ENCODE results near the gene LHPP.

LHPP gene

DNA sequence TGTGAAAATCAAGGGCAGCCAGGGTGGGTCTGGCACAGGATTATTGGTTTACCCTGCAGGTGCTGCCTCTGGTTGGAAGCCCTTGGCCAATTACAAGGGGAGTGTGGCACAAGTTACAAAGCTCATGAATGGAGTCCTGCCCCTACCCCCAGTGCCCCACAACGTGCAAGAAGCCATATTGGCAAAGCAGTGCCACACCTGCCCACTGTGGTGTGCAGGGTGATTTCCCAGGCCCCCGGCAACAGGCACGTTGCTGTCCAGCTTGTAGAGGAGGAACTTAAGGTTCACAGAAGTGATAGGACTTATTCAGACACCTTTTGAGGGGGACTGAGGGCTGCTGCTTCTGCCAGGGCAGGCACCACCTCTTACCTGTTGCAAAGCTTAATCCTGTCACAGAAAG is 11.4 kb downstream of the LHPP start:
- Histone ChIP-seq H3K79me2 (ENCODE audit: insufficient read depth, low read length) (no peaks in the 10 kb centered on the region), H3K27ac (ENCODE audit: low read depth, low read length, poor library complexity, severe bottlenecking) (no peak overlapping the region), H2AFZ (ENCODE audit: low read length) (no peak overlapping the region), H3F3A (ENCODE audit: insufficient read depth, low read length) (no peaks in the 10 kb centered on the region), H3K9me2 (ENCODE audit: low read depth, low read length) (no peaks in the 10 kb centered on the region), H3K4me1 (ENCODE audit: insufficient read depth, low read length, severe bottlenecking) (no peaks in the 10 kb centered on the region), H3K9ac (ENCODE audit: low read length) (no peak overlapping the region), H3K27me3 (ENCODE audit: insufficient read depth, low read length) (no peaks in the 10 kb centered on the region), H4K20me1 (ENCODE audit: insufficient read depth, low read length) (no peaks in the 10 kb centered on the region), H3K36me3 (ENCODE audit: insufficient read depth, low read length) (no peaks in the 10 kb centered on the region; the same call in 1 of the 2 replicates), H3K4me3 (ENCODE audit: low read depth, low read length, poor library complexity, severe bottlenecking) (no peak overlapping the region), H3K9me3 (ENCODE audit: low read length) (no peaks in the 10 kb centered on the region), H3K4me2 (ENCODE audit: low read length) (no peak overlapping the region)
- no peak for TF ChIP-seq EZH2 (IDR thresholded peaks at IDR 0.05; ENCODE audit: borderline replicate concordance, low read length)
- TF ChIP-seq, protein P1, sequence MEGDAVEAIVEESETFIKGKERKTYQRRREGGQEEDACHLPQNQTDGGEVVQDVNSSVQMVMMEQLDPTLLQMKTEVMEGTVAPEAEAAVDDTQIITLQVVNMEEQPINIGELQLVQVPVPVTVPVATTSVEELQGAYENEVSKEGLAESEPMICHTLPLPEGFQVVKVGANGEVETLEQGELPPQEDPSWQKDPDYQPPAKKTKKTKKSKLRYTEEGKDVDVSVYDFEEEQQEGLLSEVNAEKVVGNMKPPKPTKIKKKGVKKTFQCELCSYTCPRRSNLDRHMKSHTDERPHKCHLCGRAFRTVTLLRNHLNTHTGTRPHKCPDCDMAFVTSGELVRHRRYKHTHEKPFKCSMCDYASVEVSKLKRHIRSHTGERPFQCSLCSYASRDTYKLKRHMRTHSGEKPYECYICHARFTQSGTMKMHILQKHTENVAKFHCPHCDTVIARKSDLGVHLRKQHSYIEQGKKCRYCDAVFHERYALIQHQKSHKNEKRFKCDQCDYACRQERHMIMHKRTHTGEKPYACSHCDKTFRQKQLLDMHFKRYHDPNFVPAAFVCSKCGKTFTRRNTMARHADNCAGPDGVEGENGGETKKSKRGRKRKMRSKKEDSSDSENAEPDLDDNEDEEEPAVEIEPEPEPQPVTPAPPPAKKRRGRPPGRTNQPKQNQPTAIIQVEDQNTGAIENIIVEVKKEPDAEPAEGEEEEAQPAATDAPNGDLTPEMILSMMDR (IDR thresholded peaks at IDR 0.05; ENCODE audit: low read length) = no peak

DNA sequence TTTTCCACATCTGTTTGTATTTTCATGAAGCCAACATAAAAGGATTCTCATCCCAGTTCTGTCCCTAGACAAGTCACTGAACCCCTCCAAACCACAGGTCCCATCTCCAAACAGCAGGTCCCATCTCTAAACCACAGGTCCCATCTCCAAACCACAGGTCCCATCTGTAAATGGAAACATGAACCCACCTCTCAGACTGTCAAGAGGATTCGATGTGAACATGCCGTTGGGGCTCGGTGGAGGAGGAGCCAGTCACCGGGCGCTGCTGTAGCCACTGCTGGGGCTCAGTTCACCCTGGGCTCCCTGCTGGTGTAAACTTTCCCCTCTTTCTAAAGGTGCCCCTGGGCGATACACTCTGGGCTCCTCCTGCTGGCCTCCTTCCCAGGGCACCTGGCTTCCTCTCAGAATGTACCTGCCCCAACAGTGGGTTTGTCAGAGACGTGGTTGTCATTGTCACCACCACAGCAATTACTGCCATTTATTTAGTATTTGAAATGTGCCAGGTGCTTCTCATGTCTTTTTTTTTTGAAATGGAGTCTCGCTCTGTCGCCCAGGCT is 13.0 kb downstream of the LHPP start:
- H3K27me3 ChIP-seq (ENCODE audit: insufficient read depth, low read length) = no peaks in the 10 kb centered on the region
- H3F3A ChIP-seq (ENCODE audit: insufficient read depth, low read length) = no peaks in the 10 kb centered on the region
- no peak overlapping the region for H3K27ac ChIP-seq (ENCODE audit: low read depth, low read length, poor library complexity, severe bottlenecking)
- no peak overlapping the region for H3K4me2 ChIP-seq (ENCODE audit: low read length)
- H3K9me3 ChIP-seq (ENCODE audit: low read length) = no peaks in the 10 kb centered on the region
- no peaks in the 10 kb centered on the region for H3K4me1 ChIP-seq (ENCODE audit: insufficient read depth, low read length, severe bottlenecking)
- H3K9me2 ChIP-seq (ENCODE audit: low read depth, low read length) = no peaks in the 10 kb centered on the region
- no peak overlapping the region for H3K9ac ChIP-seq (ENCODE audit: low read length)
- no peak overlapping the region for H2AFZ ChIP-seq (ENCODE audit: low read length)
- no peaks in the 10 kb centered on the region for H3K36me3 ChIP-seq (ENCODE audit: insufficient read depth, low read length)
- H3K4me3 ChIP-seq (ENCODE audit: low read depth, low read length, poor library complexity, severe bottlenecking) = no peak overlapping the region
- no peak for TF ChIP-seq EZH2 (IDR thresholded peaks at IDR 0.05; ENCODE audit: borderline replicate concordance, low read length)
- no peaks in the 10 kb centered on the region for H4K20me1 ChIP-seq (ENCODE audit: insufficient read depth, low read length)
- H3K79me2 ChIP-seq (ENCODE audit: insufficient read depth, low read length) = no peaks in the 10 kb centered on the region

DNA sequence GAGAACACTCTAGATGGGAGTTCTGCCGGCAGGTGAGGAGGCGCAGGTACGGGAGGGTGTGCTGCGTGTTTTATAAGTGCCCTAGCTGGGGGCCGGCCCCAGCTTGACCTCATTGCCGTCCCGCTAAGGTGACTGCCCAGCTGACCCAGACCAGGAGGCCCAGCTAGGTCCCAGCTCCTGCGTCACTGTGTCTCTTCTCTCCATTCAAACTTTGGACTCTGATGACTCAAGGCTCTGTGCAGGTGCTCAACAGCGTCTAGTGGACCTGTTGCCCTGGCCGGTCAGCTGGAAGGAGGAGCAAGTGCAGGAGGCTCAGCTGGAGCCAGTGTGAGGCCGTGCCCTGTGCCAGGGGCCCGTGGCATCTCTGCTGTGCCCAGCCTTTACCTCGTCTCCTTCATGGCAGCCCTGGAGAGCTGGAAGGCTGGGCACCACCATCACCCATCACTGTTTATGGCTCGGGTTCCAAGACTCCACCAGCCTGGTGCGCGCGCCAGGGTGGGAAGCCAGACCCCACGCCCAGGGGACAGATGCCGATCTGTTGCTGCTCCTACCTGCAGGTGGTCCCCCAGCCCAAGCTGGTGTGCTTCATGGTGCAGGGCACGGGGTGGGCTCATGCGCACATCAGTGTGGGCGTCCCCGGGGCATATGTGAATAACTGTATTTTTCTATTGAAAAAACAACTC is 14.6 kb downstream of the LHPP start:
- Histone ChIP-seq H3K27ac (ENCODE audit: low read depth, low read length, poor library complexity, severe bottlenecking) (no peak overlapping the region), H3K27me3 (ENCODE audit: insufficient read depth, low read length) (no peaks in the 10 kb centered on the region)
- TF ChIP-seq, protein P1 (IDR thresholded peaks at IDR 0.05; ENCODE audit: low read length) = no peak
- no peak for TF ChIP-seq EZH2 (IDR thresholded peaks at IDR 0.05; ENCODE audit: borderline replicate concordance, low read length)

More for the DNA sequence above, 14.6 kb downstream of the LHPP start:
- Histone ChIP-seq H3K4me3 (ENCODE audit: low read depth, low read length, poor library complexity, severe bottlenecking) (no peak overlapping the region), H3K4me2 (ENCODE audit: low read length) (no peak overlapping the region), H4K20me1 (ENCODE audit: insufficient read depth, low read length) (no peaks in the 10 kb centered on the region), H3K9ac (ENCODE audit: low read length) (no peak overlapping the region), H3K9me3 (ENCODE audit: low read length) (no peaks in the 10 kb centered on the region), H3F3A (ENCODE audit: insufficient read depth, low read length) (no peaks in the 10 kb centered on the region), H3K9me2 (ENCODE audit: low read depth, low read length) (no peaks in the 10 kb centered on the region), H2AFZ (ENCODE audit: low read length) (no peak overlapping the region), H3K4me1 (ENCODE audit: insufficient read depth, low read length, severe bottlenecking) (no peaks in the 10 kb centered on the region), H3K79me2 (ENCODE audit: insufficient read depth, low read length) (no peaks in the 10 kb centered on the region), H3K36me3 (ENCODE audit: insufficient read depth, low read length) (no peaks in the 10 kb centered on the region)
